ENCODE measurements around the gene NRL.

The NRL gene

GRCh38 chr14:24103451-24103850 is 11.3 kb downstream of the NRL start:
- H3K27ac ChIP-seq: no peak overlapping the region
- TF ChIP-seq CTCF (conservative IDR thresholded peaks at IDR 0.05) (no peak), ZFX (IDR thresholded peaks at IDR 0.05) (no peak)

GRCh38 chr14:24102357-24103048 is 12.2 kb downstream of the NRL start:
- TF ChIP-seq ZFX (IDR thresholded peaks at IDR 0.05): no peak
- no peak for TF ChIP-seq CTCF (conservative IDR thresholded peaks at IDR 0.05)
- H3K27ac ChIP-seq: no peak overlapping the region

- TF ChIP-seq CTCF (conservative IDR thresholded peaks at IDR 0.05) (no peak), ZFX (IDR thresholded peaks at IDR 0.05) (no peak)
- H3K27ac ChIP-seq: no peak overlapping the region
Observed at GRCh38 chr14:24100982-24101494, 13.7 kb downstream of the NRL start.

GRCh38 chr14:24100197-24100981 is 14.4 kb downstream of the NRL start:
- H3K27ac ChIP-seq: no peak overlapping the region
- TF ChIP-seq ZFX (IDR thresholded peaks at IDR 0.05) (no peak), CTCF (conservative IDR thresholded peaks at IDR 0.05) (no peak)

GRCh38 chr14:24098927-24099813 is 15.6 kb downstream of the NRL start:
- TF ChIP-seq CTCF (conservative IDR thresholded peaks at IDR 0.05) (no peak), ZFX (IDR thresholded peaks at IDR 0.05) (no peak)

GRCh38 chr14:24098229-24098926 is 16.4 kb downstream of the NRL start:
- no peak overlapping the region for H3K27ac ChIP-seq
- TF ChIP-seq CTCF (conservative IDR thresholded peaks at IDR 0.05) (no peak), ZFX (IDR thresholded peaks at IDR 0.05) (no peak)

More at GRCh38 chr14:24098927-24099813, 15.6 kb downstream of the NRL start:
- H3K27ac ChIP-seq: no peak overlapping the region
